GM18868 (cell line): Measurements from ENCODE around the gene SLX9.

Source experiments
- ATAC-seq: cut with Tn5 transposase; IDR thresholded peaks from one replicate; pipeline ENCODE4 v1.9.1; 2021; ENCODE audit warnings: mild to moderate bottlenecking, moderate library complexity; ENCODE audit not compliant: unreplicated experiment

Gene SLX9

DNA sequence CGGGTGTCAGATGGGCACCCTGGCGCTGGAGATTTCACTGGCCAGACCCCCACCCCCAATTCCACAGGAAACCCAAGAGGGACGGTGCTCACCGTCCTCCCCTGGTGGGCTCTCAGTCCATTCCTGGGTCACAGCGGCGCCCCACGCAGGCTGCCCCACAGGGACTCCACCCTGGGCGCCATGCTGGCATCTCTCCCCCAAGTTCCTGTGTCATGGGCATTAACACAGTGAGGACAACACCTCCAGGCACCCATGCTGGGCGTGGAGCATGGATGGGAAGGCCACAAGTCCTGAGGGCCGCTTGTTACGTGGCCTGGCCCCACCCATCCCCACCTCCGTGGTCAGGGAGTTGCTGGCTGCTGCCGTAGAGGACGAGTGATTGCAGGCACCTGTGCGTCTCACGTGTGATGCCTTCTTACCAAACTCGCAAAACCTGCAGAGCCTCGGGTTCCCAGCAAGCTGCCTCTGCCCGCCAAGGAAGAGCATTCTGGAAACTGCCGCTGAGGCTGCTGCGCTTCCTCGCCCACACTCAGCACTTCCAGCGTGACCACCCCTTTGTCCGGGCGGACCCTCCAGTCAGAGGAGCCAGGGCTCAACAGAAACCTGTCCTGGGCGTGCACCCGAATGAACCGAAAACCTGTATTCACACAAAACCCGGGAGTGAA lies 60.3 kb downstream of the SLX9 start:
- no peak for ATAC-seq

DNA sequence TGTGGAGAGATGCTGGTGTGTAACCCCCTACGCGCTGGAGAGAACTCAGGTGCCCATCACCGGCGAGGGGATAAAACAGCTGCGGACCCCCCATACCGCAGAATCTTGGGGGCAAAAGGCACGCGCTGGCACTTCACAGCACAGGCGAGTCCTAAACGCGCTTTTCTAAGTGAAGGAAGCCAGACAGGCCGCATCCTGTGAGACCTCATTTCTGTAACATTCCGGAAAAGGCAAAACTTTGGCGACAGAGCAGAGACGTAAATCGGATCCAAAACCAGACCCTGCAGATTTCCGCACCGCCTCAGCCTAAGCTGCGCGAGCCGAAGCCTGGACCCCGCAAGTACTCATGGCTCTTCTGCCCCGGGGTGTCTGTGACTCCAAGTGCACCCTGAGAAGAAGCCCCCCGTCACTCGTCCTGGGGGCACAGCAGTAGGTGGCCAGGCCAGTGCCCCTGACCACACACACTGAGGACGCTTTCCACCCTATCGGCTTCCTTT lies 60.9 kb downstream of the SLX9 start:
- no peak for ATAC-seq

DNA sequence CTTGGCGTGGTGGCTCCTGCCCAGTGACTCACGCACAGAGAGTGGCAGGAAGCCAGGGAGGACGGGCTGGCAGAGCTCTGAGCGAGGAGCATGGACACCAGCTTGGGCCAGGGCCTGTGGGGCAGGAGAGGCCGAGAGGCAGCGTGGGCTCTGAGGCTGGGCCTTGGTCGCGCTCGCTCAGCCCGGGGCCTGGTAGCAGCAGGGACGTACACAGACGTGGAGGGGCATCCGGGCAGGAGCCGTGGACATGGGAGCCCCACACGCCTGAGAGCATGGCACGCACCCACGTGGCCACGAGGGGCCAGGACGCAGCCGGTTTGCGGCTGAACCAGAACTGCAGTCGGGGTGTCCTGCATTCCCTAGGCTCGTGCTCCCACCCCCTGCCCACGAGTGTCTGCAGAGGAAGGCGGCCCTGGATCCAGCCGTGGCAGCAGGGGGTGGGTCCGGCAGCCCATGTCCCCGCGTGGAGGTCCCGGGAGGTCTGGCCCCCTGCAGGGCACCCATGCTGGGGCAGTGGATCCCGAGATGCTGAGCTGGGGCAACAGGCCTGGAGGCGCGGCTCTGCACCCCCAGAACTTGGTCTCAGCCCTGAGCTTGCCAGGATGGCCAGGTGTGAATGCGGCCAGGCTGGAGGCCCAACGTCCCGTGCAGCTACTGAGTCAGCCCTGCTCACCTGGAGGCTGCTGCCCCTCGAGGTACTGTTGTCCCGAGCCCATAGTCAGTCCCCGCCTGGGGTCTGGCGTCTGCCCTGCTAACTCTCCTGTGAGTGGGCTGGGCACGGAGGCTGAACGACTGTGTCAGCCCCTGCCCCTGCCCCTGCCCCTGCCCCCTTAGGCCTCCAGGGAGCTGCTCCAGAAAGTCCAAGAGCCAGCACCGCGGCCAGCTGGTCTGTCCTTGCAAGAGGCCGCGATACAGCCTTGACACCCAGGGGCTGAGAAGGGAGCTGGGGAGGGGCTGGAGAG lies 61.6 kb downstream of the SLX9 start:
- no peak for ATAC-seq

DNA sequence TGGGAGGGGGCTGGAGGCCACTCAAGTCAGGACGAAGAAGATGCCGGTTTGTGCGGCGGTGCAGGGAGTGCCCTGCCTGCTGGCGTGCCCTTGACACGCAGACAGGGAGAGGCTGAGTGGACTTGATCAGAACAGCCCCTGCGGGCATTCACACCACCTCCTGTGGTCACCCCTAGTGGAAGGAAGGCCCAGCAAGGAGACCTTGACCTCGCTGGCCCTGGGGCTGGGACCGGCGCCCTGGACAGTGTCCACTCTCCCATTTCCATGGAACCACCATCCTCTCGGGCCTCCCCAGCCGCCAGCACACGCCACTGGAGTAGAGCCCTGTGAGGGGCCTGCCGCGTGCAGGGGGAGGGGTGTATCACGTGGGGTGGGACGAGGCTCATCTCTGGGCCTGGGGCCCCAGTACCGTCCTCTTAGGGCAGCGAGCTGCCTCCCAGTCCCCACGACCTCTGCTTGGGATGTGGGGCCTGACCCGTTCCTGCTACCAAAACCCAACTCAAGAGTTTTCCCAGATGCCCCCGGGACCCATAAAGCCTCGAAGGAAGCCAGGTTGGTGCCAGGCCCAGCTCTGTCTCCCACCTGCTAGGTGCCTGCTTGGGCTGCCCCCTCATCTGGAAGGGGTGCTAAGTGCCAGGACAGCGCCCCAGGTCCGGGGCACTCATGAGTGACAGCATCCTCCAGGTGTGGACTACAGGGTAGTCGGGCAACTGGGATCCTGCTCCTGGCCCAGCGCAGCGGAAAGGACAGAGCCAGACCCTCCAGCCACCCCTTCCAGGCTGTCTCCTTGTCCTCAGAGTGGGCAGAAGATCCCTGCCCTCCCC lies 62.8 kb downstream of the SLX9 start:
- no peak for ATAC-seq

DNA sequence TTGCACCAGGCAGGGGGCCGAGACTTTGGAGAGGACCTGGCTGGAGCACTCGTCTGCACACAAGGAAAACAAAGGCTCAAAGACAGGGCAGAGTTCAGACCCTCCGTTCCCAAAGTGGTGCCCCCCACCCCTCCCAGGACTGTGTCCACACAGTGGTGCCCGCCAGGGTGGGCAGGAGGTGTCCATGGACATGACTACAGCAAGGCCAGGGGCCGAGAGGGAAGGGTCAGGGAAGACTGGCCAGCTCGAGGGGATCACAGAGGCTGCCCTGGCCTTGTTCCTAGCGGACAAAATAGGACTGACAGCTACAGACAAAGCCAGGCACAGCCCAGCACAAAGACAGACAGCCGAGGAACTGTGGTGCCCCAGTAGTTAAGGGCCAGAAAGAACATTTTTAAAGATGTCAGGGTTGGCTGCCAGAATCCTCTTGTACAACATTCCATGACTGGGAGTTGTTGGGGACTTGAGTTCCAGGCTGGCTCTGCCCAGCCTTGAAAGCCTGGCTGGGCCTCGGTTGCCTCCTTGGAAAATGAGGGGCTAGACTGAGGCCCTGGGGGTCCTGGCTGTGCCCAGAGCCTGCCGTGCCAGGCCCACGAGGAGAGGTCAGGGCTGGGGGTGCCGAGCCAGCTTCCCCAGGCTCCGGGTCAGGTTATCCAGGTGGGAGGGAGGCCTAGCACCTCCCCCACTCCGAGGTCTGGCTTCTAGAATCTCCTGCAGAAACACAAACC lies 63.7 kb downstream of the SLX9 start:
- ATAC-seq: no peak

DNA sequence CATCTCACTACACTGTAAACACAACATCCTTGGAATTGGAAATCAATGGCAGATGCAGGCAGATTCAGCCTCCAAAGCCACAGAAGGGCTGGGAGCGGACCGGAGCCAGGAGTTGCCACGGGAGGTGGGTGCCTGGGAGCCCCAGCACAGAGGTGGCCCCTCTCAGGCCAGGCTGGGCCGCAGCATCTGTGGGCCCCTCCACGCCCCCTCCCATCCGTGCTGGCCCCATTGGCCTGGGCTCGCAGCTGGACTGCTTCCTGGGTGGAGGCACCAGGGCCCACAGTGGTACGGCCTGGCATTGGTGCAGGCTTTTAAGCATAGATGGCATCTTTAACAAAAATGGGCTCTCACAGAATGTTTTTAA lies 64.2 kb downstream of the SLX9 start:
- no peak for ATAC-seq

DNA sequence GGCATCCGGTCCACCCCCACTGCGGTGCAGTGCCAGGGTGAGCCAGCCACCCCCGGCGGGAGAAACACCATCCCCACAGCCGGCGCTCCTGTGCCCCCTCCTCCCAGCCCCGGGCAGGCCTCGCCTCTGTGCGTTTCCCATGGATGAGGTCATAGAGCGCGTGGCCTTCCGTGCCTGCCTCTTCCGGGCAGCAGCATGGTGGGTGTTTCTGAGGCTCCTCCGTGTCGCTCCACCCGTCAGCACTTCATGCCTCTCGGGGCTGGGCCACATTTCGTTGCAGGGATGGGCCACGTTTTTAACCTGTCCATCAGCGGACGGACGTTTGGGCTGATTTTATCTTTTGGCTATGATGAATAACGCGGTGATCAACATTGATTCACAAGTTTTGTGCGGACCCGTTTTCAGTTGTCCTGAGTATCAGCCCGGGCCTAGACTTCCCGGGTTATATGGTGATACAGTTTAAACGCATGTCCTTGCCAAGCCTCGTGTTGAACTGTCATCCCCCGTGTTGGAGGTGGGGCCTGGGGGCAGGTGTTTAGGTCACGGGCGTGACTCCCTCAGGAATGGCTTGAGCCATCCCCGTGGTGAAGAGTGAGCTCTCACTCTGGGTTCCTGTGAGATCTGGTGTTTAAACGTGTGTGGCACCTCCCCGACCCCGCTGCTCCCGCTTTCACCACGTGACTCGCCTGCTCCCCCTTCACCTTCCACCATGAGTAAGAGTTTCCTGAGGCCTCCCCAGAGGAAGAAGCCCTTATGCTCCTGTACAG lies 64.8 kb downstream of the SLX9 start:
- no peak for ATAC-seq

DNA sequence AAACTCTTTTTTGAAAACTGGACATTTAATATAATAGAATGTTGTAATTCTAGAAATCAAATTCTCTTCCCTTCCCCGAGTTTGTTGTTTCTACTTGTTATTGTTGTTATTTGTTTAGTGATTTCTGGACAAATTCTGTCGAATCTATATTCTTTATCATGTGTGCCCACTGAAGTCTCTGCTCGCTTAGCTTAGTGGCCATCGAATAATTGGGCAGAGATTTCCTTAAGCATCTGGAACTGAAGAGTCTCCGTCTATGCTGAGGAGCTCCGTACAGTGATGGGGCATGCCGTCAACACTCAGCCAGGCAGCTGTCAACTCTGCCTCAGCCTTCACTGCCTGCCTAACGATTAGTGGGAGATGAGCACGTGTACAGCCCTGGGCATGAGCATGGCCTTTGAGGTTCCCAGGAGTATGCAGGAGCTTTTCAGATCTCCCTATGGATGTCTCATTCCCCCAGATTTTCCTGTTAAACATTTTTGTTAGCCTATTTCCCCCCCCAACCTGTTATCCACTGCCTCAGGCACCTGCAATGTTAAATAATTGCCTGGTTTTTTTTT lies 66.8 kb downstream of the SLX9 start:
- no peak for ATAC-seq

DNA sequence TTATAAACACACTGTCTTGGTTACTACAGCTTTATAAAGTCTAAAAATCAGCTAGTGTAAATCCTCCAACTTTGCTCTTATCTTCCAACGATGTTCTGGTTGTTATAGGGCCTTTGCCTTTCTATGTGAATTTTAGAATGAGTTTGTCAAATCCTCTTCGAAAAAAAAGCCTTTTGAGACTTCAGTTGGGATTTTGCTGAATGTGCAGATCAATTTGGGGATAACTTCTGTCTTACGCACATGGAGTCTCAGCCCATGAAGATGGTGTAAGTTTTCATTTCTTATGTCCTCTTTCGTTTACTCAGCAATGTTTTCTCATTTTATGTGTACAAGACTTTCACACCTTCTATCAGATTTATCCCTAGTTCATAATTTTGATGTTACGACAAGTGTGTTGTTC lies 69.8 kb downstream of the SLX9 start:
- no peak for ATAC-seq

DNA sequence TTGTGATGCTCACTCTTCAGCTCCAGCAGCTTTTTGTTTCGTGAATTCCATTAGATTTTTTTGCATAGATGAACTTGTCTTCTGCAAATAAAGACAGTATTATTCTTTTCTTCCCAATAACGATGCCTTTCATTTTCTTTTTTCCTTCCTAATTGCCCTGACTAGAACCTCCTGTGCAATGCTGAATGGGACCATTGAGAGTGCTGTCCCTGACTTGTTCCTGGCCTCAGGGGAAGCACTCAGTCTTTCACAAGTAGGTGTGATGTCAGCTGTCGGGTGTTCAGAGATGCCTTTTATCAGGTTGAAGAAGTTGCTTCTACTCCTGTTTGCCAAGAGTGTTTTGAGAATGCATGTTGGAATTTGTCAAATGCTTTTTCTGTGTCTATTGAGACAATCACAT lies 70.3 kb downstream of the SLX9 start:
- no peak for ATAC-seq

DNA sequence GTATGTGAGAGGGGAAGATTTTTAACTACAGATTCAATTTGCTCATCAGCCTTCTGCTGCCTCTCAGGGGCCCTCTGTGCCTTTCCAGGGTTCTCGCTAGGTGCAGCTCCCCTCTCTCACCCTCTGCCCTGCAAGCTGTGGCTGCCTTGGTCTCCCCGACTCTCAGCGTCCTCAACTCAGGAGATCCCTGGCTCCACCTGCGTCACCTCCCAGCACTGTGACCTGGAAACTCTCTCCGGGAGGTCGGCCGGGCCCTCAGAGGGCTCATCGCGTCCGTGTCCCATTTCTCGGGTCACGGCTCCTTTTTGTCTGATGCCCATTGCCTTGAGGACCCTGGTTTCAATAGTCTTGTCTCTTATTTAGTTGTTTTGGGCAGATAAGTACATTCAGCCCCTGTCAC lies 71.0 kb downstream of the SLX9 start:
- no peak for ATAC-seq

DNA sequence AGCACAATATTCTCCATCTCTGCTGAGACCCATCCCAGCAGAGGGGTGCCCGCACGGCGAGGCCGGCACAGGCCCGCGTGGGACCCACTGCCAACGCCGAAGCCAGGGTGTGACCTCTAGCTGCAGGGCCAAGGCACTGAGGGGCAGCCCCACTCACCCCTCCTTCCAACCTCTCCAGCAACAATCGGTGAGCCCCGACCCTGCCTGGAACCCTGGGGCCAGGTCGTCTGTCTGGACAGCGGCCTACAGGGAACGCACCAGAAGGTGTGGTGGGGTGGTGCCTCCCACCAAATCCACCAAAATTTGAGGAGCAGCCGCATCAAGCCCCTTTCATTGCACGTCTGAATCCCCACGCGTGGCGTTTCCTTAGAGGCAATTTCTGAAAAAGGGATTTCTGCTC lies 71.6 kb downstream of the SLX9 start:
- ATAC-seq: no peak

DNA sequence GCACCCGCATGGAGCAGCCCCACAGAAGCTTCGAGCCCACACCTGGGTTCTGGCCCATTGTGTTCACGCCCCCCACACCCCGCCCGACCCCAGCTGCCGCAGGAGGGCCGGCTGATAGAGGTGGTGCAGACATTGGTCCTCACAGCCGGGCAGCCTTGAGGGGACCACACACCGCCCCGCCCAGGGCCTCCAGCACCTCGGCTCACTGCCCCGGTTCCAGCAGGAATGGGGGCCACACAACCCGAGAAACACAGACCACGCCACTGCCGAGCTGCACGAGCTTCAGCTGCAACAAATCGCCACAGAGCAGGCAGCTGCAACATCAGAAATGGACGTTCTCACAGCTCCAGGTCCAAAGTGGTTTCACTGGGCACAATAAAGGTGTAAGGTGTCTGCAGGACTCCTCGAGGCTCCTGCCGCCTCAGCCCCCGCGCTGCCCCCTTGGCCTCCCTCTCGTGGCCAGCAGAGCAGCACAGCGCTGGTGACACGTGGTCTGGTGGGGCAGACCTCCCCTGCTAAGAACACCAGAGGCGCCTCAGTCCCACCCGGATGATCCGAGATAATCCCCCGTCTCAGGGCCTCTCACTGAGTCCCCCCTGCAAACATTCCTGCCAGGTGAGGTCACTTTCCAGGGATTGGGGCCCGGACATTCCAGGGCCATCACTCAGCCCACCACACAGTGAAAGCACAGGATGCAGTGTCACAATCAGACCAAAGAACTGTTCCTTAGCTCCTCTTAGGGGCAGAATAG lies 72.3 kb downstream of the SLX9 start:
- ATAC-seq: no peak

DNA sequence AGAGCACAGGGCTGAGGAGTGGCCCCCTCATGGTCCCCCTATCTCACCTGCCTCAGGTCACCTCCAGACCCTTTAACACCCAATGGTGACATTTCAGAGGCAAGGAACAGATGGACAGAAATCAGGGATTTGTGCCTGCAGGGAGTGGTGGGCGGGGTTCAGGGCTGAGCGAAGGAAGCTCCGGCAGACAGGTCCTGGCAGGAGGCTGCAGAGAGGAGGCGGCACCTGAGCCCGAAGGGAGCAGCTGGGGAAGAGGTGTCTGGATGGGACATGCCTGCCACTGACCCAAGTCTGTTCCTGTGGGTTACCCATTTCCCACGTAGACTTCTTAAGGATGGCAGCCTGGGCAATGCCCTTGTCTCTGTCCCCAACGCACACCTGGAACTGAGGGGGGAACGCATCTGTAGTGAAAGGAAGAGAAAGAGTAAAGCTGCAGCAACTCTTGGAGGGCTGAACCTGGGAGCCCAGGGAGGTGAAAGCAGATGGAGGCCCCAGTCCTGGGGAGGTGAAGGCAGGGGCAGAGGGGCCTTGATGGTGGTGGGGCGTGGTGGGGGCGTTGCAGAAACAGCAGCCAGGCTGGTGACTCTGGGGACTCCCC lies 72.9 kb downstream of the SLX9 start:
- no peak for ATAC-seq

DNA sequence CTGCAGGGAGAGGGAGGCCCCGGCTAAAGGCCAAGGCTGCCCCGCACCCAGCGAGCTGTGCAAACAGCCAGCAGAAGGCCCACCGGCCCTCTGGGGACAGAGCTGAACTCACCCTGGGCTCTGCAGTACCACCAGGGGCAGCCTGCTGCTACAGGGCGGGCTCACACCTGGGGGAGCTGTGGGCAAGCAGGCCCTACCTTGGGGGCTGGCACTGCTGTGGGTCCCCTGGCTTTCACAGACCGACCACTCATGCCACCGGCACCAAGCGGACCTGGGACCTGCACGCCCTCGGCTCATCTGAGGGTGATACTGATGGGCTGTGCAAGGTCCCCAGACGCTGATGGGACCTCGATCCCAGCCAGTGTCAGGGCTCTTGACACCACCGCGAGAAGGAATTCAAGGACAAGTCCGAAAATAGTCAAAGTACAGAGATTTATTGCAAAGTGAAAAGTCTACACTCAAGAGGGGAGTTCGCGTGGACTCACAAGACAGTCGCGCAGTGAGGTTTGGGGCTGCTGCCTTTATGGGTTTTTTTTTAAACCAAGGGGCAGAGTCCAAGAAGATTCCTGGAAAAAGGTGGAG lies 73.5 kb downstream of the SLX9 start:
- ATAC-seq: no peak

DNA sequence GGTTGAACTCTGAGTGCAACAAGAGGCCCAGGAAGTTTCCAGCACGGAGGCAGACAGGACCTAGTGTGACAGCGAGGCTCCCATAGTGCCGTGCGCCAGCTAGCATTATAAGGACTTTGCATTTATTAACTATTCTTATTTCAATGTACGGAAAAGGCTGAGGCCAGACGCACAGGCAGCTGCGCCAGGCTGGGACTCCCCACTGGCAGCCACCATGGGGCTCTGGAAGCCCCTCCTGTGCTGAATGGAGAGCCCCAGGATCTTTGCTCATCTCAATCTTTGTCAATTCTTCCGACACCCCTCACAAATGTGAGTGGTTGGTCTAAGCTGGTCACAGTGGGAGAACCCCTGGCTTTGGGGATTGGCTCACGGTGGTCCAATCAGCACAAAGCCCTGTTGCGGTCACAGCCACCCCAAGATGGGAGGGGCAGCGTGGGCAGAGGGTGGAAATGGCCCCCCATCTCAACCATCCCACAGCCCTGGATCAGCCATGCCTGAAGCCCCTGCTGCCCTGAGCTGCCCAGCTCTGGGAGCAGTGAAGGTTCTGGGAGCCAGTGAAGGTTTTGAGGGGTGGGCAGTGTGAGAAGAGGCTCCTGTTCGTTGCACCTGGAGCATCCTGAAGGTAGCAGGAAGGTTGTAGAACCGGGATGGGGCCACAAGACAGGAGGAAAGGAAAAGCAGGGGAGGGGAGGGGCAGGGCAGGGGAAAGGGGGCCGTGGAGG lies 75.1 kb downstream of the SLX9 start:
- ATAC-seq: no peak

DNA sequence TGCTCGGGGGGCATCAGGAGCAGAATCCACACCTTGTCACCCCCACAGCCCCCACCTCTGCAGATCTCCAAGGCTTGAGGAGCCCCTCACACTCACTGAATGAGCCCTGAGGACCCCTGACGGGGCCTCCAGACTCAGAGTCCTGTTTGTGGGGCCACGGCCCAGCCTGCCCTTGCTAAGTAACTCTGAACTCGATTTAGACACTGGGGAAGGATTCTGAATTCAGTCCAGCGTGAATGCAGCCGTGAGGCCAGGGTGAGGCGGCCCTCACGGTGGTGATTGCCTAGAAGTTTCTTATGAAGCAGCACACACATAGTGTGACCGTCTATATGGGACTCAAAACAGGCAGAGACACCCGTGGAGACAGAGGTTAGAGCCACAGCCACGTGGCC lies 75.6 kb downstream of the SLX9 start:
- no peak for ATAC-seq

DNA sequence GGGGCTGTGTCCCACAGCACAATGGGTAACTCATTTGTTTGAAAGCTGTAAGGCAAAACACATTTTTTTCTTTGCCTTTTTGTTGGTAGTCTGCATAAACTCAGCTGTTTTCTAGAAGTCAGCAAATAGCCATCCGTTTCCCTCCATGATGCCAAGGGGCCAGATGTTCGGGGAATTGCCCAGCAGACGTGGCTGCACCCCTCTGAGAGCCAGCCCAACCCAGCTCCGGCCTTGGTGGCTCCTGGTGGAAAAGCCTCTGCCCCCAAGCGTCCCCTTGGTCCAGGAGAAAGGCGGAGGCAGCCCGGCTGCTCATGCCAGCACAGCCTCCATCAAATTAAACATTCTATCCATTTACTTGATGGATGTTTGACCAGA lies 76.2 kb downstream of the SLX9 start:
- no peak for ATAC-seq
